H9 (cell line): Measurements from ENCODE around the gene SULT1A1. TPM values are rescaled to one million over a fixed set of nuclear protein-coding genes. Genes with fewer than 3 reads are reported as not detected.
"Not testable (repeated sequence)": the region's sequence is repeated elsewhere in the genome, so short reads cannot be mapped to it uniquely, and the experiment has no call there.

Source experiments
- DNase-seq: peaks from one replicate; pipeline ENCODE4 v3.0.0-alpha.2; 2017
- H2AFZ ChIP-seq: one replicate; pipeline ENCODE4 v1.6.1; 2013; ENCODE audit warnings: mild to moderate bottlenecking, low read length, control low read depth, moderate library complexity
- H2AK5ac ChIP-seq: 2 replicates; pipeline ENCODE4 v1.6.1; 2013; ENCODE audit warnings: low read length, control low read depth, mixed read lengths; ENCODE audit not compliant: insufficient read length
- H2BK120ac ChIP-seq: one replicate; pipeline ENCODE4 v1.6.1; 2013; ENCODE audit warnings: low read depth, mild to moderate bottlenecking, low read length, control low read depth, inconsistent platforms; ENCODE audit not compliant: poor library complexity, severe bottlenecking
- H2BK12ac ChIP-seq: 2 replicates; pipeline ENCODE4 v1.6.1; 2013; ENCODE audit warnings: low read length, control low read depth, mixed read lengths, low read depth; ENCODE audit not compliant: insufficient read length
- H2BK15ac ChIP-seq: 2 replicates; pipeline ENCODE4 v1.6.1; 2013; ENCODE audit warnings: low read depth, low read length, control low read depth
- H2BK20ac ChIP-seq: one replicate; pipeline ENCODE4 v1.6.1; 2013; ENCODE audit warnings: low read depth, mild to moderate bottlenecking, low read length, control low read depth, inconsistent platforms; ENCODE audit not compliant: poor library complexity, severe bottlenecking
- H2BK5ac ChIP-seq: 2 replicates; pipeline ENCODE4 v1.6.1; 2013; ENCODE audit warnings: low read length, control low read depth, mixed read lengths; ENCODE audit not compliant: insufficient read length
- H3K14ac ChIP-seq: 2 replicates; pipeline ENCODE4 v1.6.1; 2013; ENCODE audit warnings: low read length, control low read depth; ENCODE audit not compliant: insufficient read depth
- H3K18ac ChIP-seq: 2 replicates; pipeline ENCODE4 v1.6.1; 2013; ENCODE audit warnings: low read depth, mild to moderate bottlenecking, mixed read lengths, low read length, control low read depth; ENCODE audit not compliant: insufficient read length
- H3K23ac ChIP-seq: 2 replicates; pipeline ENCODE4 v1.6.1; 2013; ENCODE audit warnings: low read length, control low read depth, mixed read lengths, low read depth; ENCODE audit not compliant: insufficient read length
- H3K23me2 ChIP-seq: 2 replicates; pipeline ENCODE4 v1.6.1; 2013; ENCODE audit warnings: low read depth, mild to moderate bottlenecking, mixed read lengths, low read length, control low read depth; ENCODE audit not compliant: insufficient read length, poor library complexity, severe bottlenecking
- H3K27ac ChIP-seq: 2 replicates; pipeline ENCODE4 v1.5.1; 2013; ENCODE audit warnings: low read length, control low read depth, mixed read lengths, low read depth; ENCODE audit not compliant: insufficient read length
- H3K27me3 ChIP-seq: 2 replicates; pipeline ENCODE4 v1.6.1; 2013; ENCODE audit warnings: low read length, control low read depth, inconsistent platforms; ENCODE audit not compliant: insufficient read depth
- H3K4ac ChIP-seq: 2 replicates; pipeline ENCODE4 v1.6.1; 2013; ENCODE audit warnings: low read depth, mild to moderate bottlenecking, control low read depth, inconsistent platforms, low read length, moderate library complexity
- H3K4me1 ChIP-seq: 2 replicates; pipeline ENCODE4 v1.6.1; 2013; ENCODE audit warnings: low read length, control low read depth, inconsistent platforms; ENCODE audit not compliant: insufficient read depth
- H3K4me2 ChIP-seq: 2 replicates; pipeline ENCODE4 v1.6.1; 2013; ENCODE audit warnings: low read length, control low read depth, mixed read lengths; ENCODE audit not compliant: insufficient read length, insufficient read depth
- H3K56ac ChIP-seq: 2 replicates; pipeline ENCODE4 v1.6.1; 2013; ENCODE audit warnings: low read depth, mild to moderate bottlenecking, mixed read lengths, low read length, control low read depth; ENCODE audit not compliant: insufficient read length
- H3K79me1 ChIP-seq: 2 replicates; pipeline ENCODE4 v1.6.1; 2013; ENCODE audit warnings: low read depth, mild to moderate bottlenecking, moderate library complexity, low read length, control low read depth, inconsistent platforms; ENCODE audit not compliant: insufficient read depth, poor library complexity, severe bottlenecking
- H3K79me2 ChIP-seq: 2 replicates; pipeline ENCODE4 v1.6.1; 2013; ENCODE audit warnings: low read length, control low read depth, inconsistent platforms; ENCODE audit not compliant: insufficient read depth
- H3K9ac ChIP-seq: 2 replicates; pipeline ENCODE4 v1.6.1; 2013; ENCODE audit warnings: low read length, control low read depth, mixed read lengths; ENCODE audit not compliant: insufficient read length; ENCODE audit errors: extremely low read depth
- H3K9me3 ChIP-seq: one replicate; pipeline ENCODE4 v1.6.1; 2013; ENCODE audit warnings: low read depth, low read length, inconsistent platforms; ENCODE audit not compliant: control insufficient read depth
- H3T11ph ChIP-seq: one replicate; pipeline ENCODE4 v1.6.1; 2013; ENCODE audit warnings: mild to moderate bottlenecking, low read length, control low read depth, inconsistent platforms
- H4K20me1 ChIP-seq: one replicate; pipeline ENCODE4 v1.6.1; 2013; ENCODE audit not compliant: control insufficient read depth, insufficient read length, insufficient read depth
- H4K5ac ChIP-seq: 2 replicates; pipeline ENCODE4 v1.6.1; 2013; ENCODE audit warnings: low read depth, mild to moderate bottlenecking, mixed read lengths, low read length, control low read depth; ENCODE audit not compliant: insufficient read length
- H4K8ac ChIP-seq: replicated peaks from 2 replicates; pipeline ENCODE4 v1.6.1; 2013; ENCODE audit warnings: low read length, control low read depth, mixed read lengths, low read depth; ENCODE audit not compliant: insufficient read length
- H4K91ac ChIP-seq: 2 replicates; pipeline ENCODE4 v1.6.1; 2013; ENCODE audit warnings: low read depth, mild to moderate bottlenecking, moderate library complexity, mixed read lengths, low read length, control low read depth; ENCODE audit not compliant: insufficient read length
- H3K27ac Mint-ChIP-seq, 3 experiments: 2 replicates in 2 of 3; 3 replicates in 1 of 3; pipeline ENCODE4 v1.8.0; 2020 to 2021; ENCODE audit warnings: mixed read lengths in 3 of 3, mild to moderate bottlenecking in 1 of 3, moderate library complexity in 1 of 3
- H3K27me3 Mint-ChIP-seq: 2 replicates; pipeline ENCODE4 v1.8.0; 2021; ENCODE audit warnings: low read depth, mild to moderate bottlenecking, moderate library complexity, mixed read lengths
- H3K36me3 Mint-ChIP-seq, 3 experiments: 2 replicates in 2 of 3; 3 replicates in 1 of 3; pipeline ENCODE4 v1.8.0; 2020 to 2021; ENCODE audit warnings: low read depth in 3 of 3, mixed read lengths in 3 of 3; ENCODE audit not compliant: insufficient read depth in 1 of 3
- H3K4me1 Mint-ChIP-seq, 2 experiments: 2 replicates each; pipeline ENCODE4 v1.8.0; 2020; ENCODE audit warnings: mixed read lengths in 2 of 2
- H3K4me3 Mint-ChIP-seq, 2 experiments: 2 replicates in 1 of 2; 3 replicates in 1 of 2; pipeline ENCODE4 v1.8.0; 2020 to 2021; ENCODE audit warnings: mild to moderate bottlenecking in 2 of 2, mixed read lengths in 2 of 2, moderate library complexity in 1 of 2
- H3K9me3 Mint-ChIP-seq, 2 experiments: 2 replicates in 1 of 2; 3 replicates in 1 of 2; pipeline ENCODE4 v1.8.0; 2020; ENCODE audit warnings: mild to moderate bottlenecking in 2 of 2, mixed read lengths in 2 of 2, moderate library complexity in 1 of 2
- WGBS: extraction: QIAGEN DNeasy Blood & Tissue Kit; methylation state at CpG from one replicate; pipeline ENCODE4 v1.1.7; 2013; ENCODE audit warnings: missing lambda C conversion rate, low lambda C conversion rate, mixed read lengths; ENCODE audit not compliant: insufficient read length; ENCODE audit errors: extremely low coverage; 5-methylcytosine and 5-hydroxymethylcytosine counted together
- total RNA-seq: library from RNA; stranded (reverse); gene quantifications from 2 replicates; pipeline ENCODE4 v1.2.1, GENCODE V29; 2021

Gene SULT1A1
- total RNA-seq, 1 experiment from 2014 or later = 4.8 TPM

DNA sequence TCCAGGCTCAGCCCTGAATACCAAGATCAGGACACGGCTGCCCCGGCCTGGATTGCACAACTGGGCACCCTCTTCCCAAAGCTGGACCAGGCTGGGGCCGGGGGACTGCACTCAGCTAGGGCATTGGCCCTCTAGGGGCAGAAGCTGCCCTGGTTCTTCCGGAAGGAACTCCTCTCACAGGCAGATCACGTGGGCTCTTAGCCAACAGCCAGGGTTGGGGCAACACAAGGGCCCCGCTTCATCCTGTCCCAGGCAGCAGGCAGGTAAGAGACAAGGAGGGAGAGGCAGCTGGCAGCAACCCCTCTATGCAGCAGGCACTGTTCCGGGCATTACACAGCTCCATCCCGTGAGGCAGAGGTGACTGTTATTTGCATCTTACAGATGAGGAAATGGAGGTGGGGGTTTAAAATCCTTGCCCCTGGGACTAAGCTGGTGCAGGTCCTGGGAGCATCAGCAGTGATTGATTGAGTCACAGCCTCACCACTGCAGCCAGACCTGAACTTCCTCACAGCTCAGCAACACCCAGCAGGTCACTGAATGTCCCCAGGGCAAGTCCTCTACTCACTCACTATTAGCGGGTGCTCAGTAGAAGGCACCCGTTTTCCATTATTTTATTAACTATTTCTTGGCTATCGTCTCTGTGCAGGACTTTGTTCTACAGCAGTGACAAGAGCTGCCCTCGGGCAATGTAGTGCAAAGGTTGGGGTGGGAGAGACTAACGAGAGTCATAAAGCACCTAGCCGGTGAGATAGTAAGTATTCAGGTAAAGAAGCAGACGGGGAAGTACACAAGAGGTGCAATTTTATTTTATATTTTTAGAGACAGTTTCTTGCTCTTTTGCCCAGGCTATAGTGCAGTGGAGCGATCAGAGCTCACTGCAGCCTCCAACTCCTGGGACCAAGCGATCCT, 10.2 kb downstream of the SULT1A1 start:
- H3K79me2 ChIP-seq, H3K14ac ChIP-seq, H2AK5ac ChIP-seq, H3K9me3 ChIP-seq, H2BK5ac ChIP-seq, H3K4me1 ChIP-seq, H3K27me3 Mint-ChIP-seq, DNase-seq, H4K91ac ChIP-seq, H3K79me1 ChIP-seq, H2BK15ac ChIP-seq, H4K8ac ChIP-seq, H3K4ac ChIP-seq, H2BK12ac ChIP-seq, H2AFZ ChIP-seq, H3K18ac ChIP-seq, H3K23me2 ChIP-seq, H3K27ac ChIP-seq, H2BK20ac ChIP-seq, H3K36me3 Mint-ChIP-seq, H3K4me3 Mint-ChIP-seq, H2BK120ac ChIP-seq, H4K20me1 ChIP-seq, H3K27ac Mint-ChIP-seq, H3K23ac ChIP-seq, H3T11ph ChIP-seq, H3K9ac ChIP-seq, H3K27me3 ChIP-seq, H3K9me3 Mint-ChIP-seq, H4K5ac ChIP-seq, H3K4me2 ChIP-seq, H3K56ac ChIP-seq: not testable (repeated sequence)
- no CpG with 5 or more reads among the region's 17 CpGs for WGBS
- H3K4me1 Mint-ChIP-seq = peaks cover 20 to 23% of the 10 kb centered on the region in 2 experiments
